ENCODE measurements around the gene P3H4. TPM values are rescaled to one million over a fixed set of nuclear protein-coding genes. Genes with fewer than 3 reads are reported as not detected.

Gene P3H4
- total RNA-seq, 2 experiments from 2014 or later: 1.2 to 1.5 TPM

- Mint-ChIP-seq H3K36me3 (ENCODE audit: low read depth) (no peaks in the 10 kb centered on the region), H3K27ac (no peak overlapping the region), H3K4me1 (ENCODE audit: low read depth) (no peaks in the 10 kb centered on the region), H3K4me3 (no peak overlapping the region), H3K27me3 (ENCODE audit: low read depth) (no peaks in the 10 kb centered on the region), H3K9me3 (no peaks in the 10 kb centered on the region)
- CTCF ChIA-PET: interaction anchor here (0.5 to 1.7 kb wide), 2 partner anchors 62 to 104 kb away, joined by 3 to 7 read pairs; no protein-coding TSS in a partner anchor
- intact Hi-C loops (cut with micrococcal nuclease): no loop called here
- DNase-seq: no peak
Observed at GRCh38 chr17:41799366-41799765, 12.4 kb downstream of the P3H4 start.

- CTCF ChIA-PET: no interaction called here
- no peaks in the 10 kb centered on the region for H3K9me3 Mint-ChIP-seq
- peaks cover 4% of the 10 kb centered on the region for H3K4me1 Mint-ChIP-seq (ENCODE audit: low read depth)
- intact Hi-C loops (cut with micrococcal nuclease): no loop called here
- no peak overlapping the region for H3K4me3 Mint-ChIP-seq
- no peaks in the 10 kb centered on the region for H3K36me3 Mint-ChIP-seq (ENCODE audit: low read depth)
- H3K27me3 Mint-ChIP-seq (ENCODE audit: low read depth): no peaks in the 10 kb centered on the region
- no peak overlapping the region for H3K27ac Mint-ChIP-seq
- DNase-seq: no peak
Observed at GRCh38 chr17:41797377-41797776, 14.4 kb downstream of the P3H4 start.

GRCh38 chr17:41796121-41796895 lies 15.4 kb downstream of the P3H4 start:
- CTCF ChIA-PET: interaction anchor here (0.6 to 1.7 kb wide), 2 partner anchors 10 to 941 kb away, joined by 3 to 4 read pairs; no protein-coding TSS in a partner anchor
- peaks cover 4% of the 10 kb centered on the region for H3K4me1 Mint-ChIP-seq (ENCODE audit: low read depth)
- H3K36me3 Mint-ChIP-seq (ENCODE audit: low read depth): no peaks in the 10 kb centered on the region
- no peak overlapping the region for H3K4me3 Mint-ChIP-seq
- H3K27ac Mint-ChIP-seq: no peak overlapping the region
- intact Hi-C loops (cut with micrococcal nuclease): no loop called here
- H3K27me3 Mint-ChIP-seq (ENCODE audit: low read depth): no peaks in the 10 kb centered on the region
- no peak for DNase-seq
- H3K9me3 Mint-ChIP-seq: no peaks in the 10 kb centered on the region

GRCh38 chr17:41794540-41794975 lies 17.2 kb downstream of the P3H4 start:
- CTCF ChIA-PET: interaction anchor here (0.7 kb wide), 2 partner anchors 41 to 101 kb away, joined by 3 read pairs; no protein-coding TSS in a partner anchor
- Mint-ChIP-seq H3K27me3 (ENCODE audit: low read depth) (no peaks in the 10 kb centered on the region), H3K36me3 (ENCODE audit: low read depth) (no peaks in the 10 kb centered on the region), H3K4me1 (ENCODE audit: low read depth) (peaks cover 5% of the 10 kb centered on the region), H3K9me3 (no peaks in the 10 kb centered on the region), H3K4me3 (no peak overlapping the region), H3K27ac (no peak overlapping the region)
- no peak for DNase-seq
- intact Hi-C loops (cut with micrococcal nuclease): no loop called here

- CTCF ChIA-PET: interaction anchor here (0.7 kb wide), 1 partner anchor 100 kb away, joined by 3 read pairs; no protein-coding TSS in a partner anchor
- intact Hi-C loops (cut with micrococcal nuclease): no loop called here
- H3K9me3 Mint-ChIP-seq: no peaks in the 10 kb centered on the region
- H3K27ac Mint-ChIP-seq: no peak overlapping the region
- H3K36me3 Mint-ChIP-seq (ENCODE audit: low read depth): no peaks in the 10 kb centered on the region
- H3K27me3 Mint-ChIP-seq (ENCODE audit: low read depth): no peaks in the 10 kb centered on the region
- peaks cover 5% of the 10 kb centered on the region for H3K4me1 Mint-ChIP-seq (ENCODE audit: low read depth)
- DNase-seq: no peak
- H3K4me3 Mint-ChIP-seq: no peak overlapping the region
Observed at GRCh38 chr17:41793784-41794539, 17.8 kb downstream of the P3H4 start.

GRCh38 chr17:41792845-41793783 lies 18.6 kb downstream of the P3H4 start:
- DNase-seq: peak; percentile 42
- CTCF ChIA-PET: no interaction called here
- no peak overlapping the region for H3K4me3 Mint-ChIP-seq
- H3K9me3 Mint-ChIP-seq: no peaks in the 10 kb centered on the region
- H3K27me3 Mint-ChIP-seq (ENCODE audit: low read depth): no peaks in the 10 kb centered on the region
- H3K36me3 Mint-ChIP-seq (ENCODE audit: low read depth): no peaks in the 10 kb centered on the region
- peaks cover 10% of the 10 kb centered on the region for H3K4me1 Mint-ChIP-seq (ENCODE audit: low read depth)
- intact Hi-C loops (cut with micrococcal nuclease): no loop called here
- H3K27ac Mint-ChIP-seq: no peak overlapping the region

- CTCF ChIA-PET: interaction anchor here (0.5 to 2.0 kb wide), 6 partner anchors 13 to 82 kb away, joined by 3 to 5 read pairs (median 4); no protein-coding TSS in a partner anchor
- peak overlapping the region; percentile 57 for H3K4me3 Mint-ChIP-seq
- no peak overlapping the region for H3K27ac Mint-ChIP-seq
- intact Hi-C loops (cut with micrococcal nuclease): no loop called here
- no peak for DNase-seq
- no peaks in the 10 kb centered on the region for H3K36me3 Mint-ChIP-seq (ENCODE audit: low read depth)
- H3K9me3 Mint-ChIP-seq: no peaks in the 10 kb centered on the region
- peaks cover 22% of the 10 kb centered on the region for H3K4me1 Mint-ChIP-seq (ENCODE audit: low read depth)
- H3K27me3 Mint-ChIP-seq (ENCODE audit: low read depth): peaks cover 21% of the 10 kb centered on the region
Observed at GRCh38 chr17:41787021-41787418, 24.7 kb downstream of the P3H4 start.

GRCh38 chr17:41786227-41787020 lies 25.3 kb downstream of the P3H4 start, which contains the start of gene JUP:
Gene JUP (minus strand): TSS chr17:41786711. CDS start chr17:41771854, 14,857 bp downstream.
- DNase-seq: peak; percentile 93
- CTCF ChIA-PET: interaction anchor here (0.6 to 2.0 kb wide), 6 partner anchors 15 to 81 kb away, joined by 3 to 5 read pairs (median 4); no protein-coding TSS in a partner anchor
- no peak within 1 kb of the TSS for H3K27ac Mint-ChIP-seq
- peak within 1 kb of the TSS; percentile 57 for H3K4me3 Mint-ChIP-seq
- peaks cover 23% of the 10 kb centered on the region for H3K27me3 Mint-ChIP-seq (ENCODE audit: low read depth)
- intact Hi-C loops (cut with micrococcal nuclease): no loop called here
- no peaks in the 10 kb centered on the region for H3K36me3 Mint-ChIP-seq (ENCODE audit: low read depth)
- H3K4me1 Mint-ChIP-seq (ENCODE audit: low read depth): peaks cover 22% of the 10 kb centered on the region
- no peaks in the 10 kb centered on the region for H3K9me3 Mint-ChIP-seq

GRCh38 chr17:41785859-41786226 lies 25.9 kb downstream of the P3H4 start:
- Mint-ChIP-seq H3K27ac (no peak overlapping the region), H3K9me3 (no peaks in the 10 kb centered on the region), H3K36me3 (ENCODE audit: low read depth) (no peaks in the 10 kb centered on the region), H3K4me3 (peak overlapping the region; percentile 32), H3K27me3 (ENCODE audit: low read depth) (peaks cover 23% of the 10 kb centered on the region), H3K4me1 (ENCODE audit: low read depth) (peaks cover 22% of the 10 kb centered on the region)
- CTCF ChIA-PET: interaction anchor here (1.5 to 2.0 kb wide), 2 partner anchors 16 to 36 kb away, joined by 4 read pairs; no protein-coding TSS in a partner anchor
- intact Hi-C loops (cut with micrococcal nuclease): no loop called here
- DNase-seq: no peak

GRCh38 chr17:41785091-41785858 lies 26.5 kb downstream of the P3H4 start:
- peaks cover 21% of the 10 kb centered on the region for H3K4me1 Mint-ChIP-seq (ENCODE audit: low read depth)
- H3K9me3 Mint-ChIP-seq: no peaks in the 10 kb centered on the region
- H3K27me3 Mint-ChIP-seq (ENCODE audit: low read depth): peaks cover 23% of the 10 kb centered on the region
- DNase-seq: no peak
- no peak overlapping the region for H3K27ac Mint-ChIP-seq
- CTCF ChIA-PET: interaction anchor here (1.5 to 2.0 kb wide), 2 partner anchors 16 to 35 kb away, joined by 4 read pairs; no protein-coding TSS in a partner anchor
- H3K4me3 Mint-ChIP-seq: peak overlapping the region; percentile 27
- intact Hi-C loops (cut with micrococcal nuclease): no loop called here
- H3K36me3 Mint-ChIP-seq (ENCODE audit: low read depth): no peaks in the 10 kb centered on the region
